OCI-LY3 (cell line): ENCODE data around the gene MAP3K19.

Experiments
- CTCF ChIP-seq: fragments of 200-600, 300-600 bp; sonication (generic); IDR thresholded peaks from 2 replicates; pipeline ENCODE4 v1.5.1; 2014; ENCODE audit warnings: antibody characterized with exemption, low read length, low read depth
- EZH2phosphoT487 ChIP-seq: fragments of 200-600 bp; shearing (Covaris generic); IDR thresholded peaks from 2 replicates; pipeline ENCODE4 v1.6.1; 2018; ENCODE audit warnings: antibody characterized with exemption, mixed run types, low read depth

DNA sequence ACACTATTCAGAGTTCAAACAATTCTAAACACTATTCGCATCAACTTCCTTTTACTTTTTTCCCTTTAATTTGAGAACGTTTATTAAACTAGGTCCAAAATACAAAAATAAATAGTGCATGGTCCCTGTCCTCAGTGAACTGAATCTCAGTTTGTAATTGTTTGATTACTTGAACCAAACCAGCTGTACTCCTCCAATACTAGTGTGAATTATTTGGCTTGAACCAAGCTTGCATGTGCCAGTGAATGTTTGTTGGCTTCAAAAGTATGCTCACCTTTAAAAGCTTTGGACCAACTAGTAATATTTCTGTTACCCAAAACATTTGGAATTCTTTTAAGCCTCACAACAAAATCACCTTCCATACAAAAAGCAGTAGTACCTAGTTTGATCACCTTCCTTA lies 113.1 kb downstream of the MAP3K19 start:
- no peak for TF ChIP-seq CTCF
- TF ChIP-seq EZH2phosphoT487, result no peak
